Thyroid gland (tissue), 4 donors: ENCODE measurements around the gene CCL2.

Experiments used
- POLR2A ChIP-seq, 2 donors: fragments of 450-650 bp; IDR thresholded peaks; one replicate each; pipeline ENCODE4 v1.6.1; 2017; ENCODE audit warnings: antibody characterized with exemption in 2 of 2, mild to moderate bottlenecking in 2 of 2, moderate library complexity in 1 of 2
- TF ChIP-seq, protein P1 (sequence below), 6 experiments: fragments of 200-600 bp in 3 of 6; fragments of 450-650 bp in 3 of 6; sonication (generic) in 3 of 6; IDR thresholded peaks; one replicate each; pipeline ENCODE4 v1.5.1; 2016 to 2019; ENCODE audit warnings: antibody characterized with exemption in 6 of 6, mild to moderate bottlenecking in 2 of 6, inconsistent platforms in 1 of 6, moderate library complexity in 1 of 6

DNA sequence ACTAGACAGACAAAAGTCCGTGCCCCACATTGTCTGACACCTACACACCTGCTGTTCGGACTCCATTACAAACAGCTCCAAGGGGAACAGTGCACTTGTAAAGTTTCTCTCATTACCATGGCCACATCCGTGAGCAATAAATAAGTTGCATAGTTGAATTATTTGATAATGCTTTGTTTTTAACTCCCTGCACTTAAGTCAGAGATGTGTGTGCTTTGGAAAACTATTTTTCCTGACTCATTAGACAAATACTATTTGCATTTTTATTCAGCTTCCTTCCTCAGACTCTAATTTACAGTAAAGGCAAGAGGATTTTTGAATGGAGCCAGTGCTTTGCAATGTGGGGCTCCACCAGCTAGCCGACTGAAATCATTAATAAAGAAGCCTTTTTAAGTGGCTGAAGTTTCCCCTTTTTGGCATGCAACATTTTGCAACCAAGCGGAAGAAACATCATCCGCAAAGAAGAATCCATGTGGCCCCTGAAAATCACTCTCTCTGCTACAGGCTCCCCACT is 6.5 kb upstream of the CCL2 start:
- no peak for TF ChIP-seq POLR2A (IDR thresholded peaks at IDR 0.05)
- TF ChIP-seq, protein P1, sequence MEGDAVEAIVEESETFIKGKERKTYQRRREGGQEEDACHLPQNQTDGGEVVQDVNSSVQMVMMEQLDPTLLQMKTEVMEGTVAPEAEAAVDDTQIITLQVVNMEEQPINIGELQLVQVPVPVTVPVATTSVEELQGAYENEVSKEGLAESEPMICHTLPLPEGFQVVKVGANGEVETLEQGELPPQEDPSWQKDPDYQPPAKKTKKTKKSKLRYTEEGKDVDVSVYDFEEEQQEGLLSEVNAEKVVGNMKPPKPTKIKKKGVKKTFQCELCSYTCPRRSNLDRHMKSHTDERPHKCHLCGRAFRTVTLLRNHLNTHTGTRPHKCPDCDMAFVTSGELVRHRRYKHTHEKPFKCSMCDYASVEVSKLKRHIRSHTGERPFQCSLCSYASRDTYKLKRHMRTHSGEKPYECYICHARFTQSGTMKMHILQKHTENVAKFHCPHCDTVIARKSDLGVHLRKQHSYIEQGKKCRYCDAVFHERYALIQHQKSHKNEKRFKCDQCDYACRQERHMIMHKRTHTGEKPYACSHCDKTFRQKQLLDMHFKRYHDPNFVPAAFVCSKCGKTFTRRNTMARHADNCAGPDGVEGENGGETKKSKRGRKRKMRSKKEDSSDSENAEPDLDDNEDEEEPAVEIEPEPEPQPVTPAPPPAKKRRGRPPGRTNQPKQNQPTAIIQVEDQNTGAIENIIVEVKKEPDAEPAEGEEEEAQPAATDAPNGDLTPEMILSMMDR (IDR thresholded peaks at IDR 0.05): no peak
